8988T (cell line): ENCODE results near the gene PWWP3B.
"Not testable (repeated sequence)": the region's sequence is repeated elsewhere in the genome, so short reads cannot be mapped to it uniquely, and the experiment has no call there.

Experiments
- DNase-seq: peaks from one replicate; pipeline ENCODE4 v3.0.0; 2011

PWWP3B gene

DNA sequence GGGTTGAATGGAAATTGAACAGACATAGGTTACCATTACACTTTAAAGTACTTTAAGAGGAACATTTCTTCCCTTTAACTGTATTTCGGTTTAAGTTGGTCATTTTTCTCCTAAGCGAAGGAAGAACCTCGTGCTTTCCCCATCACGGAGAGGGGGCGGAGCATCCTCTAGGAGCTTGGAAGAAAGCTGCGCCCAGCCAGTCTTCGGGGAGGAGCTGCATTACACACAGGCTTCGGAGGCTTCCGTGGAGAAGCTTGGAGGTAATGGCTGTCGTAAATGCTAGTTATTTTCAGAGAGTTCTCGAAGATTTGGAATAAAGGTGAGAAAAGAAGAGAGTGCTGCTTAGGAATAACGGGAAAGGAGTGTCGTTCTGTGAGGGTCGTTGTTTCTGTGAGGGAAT is at the start of gene PWWP3B:
Gene PWWP3B, plus strand, starts transcription at position 199 of the 400 bp plus-strand sequence. CDS start 37,128 bp downstream, outside the sequence.
- DNase-seq, result no peak

DNA sequence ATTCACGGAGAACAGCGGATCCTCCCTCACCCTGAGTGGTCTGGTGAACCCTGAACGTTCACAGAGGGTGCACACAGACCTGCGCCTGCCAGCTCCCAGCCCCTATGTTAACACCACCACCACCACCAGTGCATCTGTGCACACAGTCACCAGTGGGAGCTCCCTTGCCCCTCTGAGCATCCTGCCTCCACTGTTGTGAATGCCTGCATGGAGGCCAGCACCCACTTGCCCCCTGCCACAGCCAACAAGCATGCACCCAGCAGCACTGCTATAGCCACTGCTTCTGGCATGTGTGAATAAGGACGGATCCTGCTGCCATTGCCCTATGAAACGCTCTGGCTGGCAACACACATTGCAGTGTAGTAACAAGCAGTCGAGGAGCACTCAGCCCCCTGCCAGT is 29.1 kb upstream of the PWWP3B start:
- DNase-seq, result no peak

DNA sequence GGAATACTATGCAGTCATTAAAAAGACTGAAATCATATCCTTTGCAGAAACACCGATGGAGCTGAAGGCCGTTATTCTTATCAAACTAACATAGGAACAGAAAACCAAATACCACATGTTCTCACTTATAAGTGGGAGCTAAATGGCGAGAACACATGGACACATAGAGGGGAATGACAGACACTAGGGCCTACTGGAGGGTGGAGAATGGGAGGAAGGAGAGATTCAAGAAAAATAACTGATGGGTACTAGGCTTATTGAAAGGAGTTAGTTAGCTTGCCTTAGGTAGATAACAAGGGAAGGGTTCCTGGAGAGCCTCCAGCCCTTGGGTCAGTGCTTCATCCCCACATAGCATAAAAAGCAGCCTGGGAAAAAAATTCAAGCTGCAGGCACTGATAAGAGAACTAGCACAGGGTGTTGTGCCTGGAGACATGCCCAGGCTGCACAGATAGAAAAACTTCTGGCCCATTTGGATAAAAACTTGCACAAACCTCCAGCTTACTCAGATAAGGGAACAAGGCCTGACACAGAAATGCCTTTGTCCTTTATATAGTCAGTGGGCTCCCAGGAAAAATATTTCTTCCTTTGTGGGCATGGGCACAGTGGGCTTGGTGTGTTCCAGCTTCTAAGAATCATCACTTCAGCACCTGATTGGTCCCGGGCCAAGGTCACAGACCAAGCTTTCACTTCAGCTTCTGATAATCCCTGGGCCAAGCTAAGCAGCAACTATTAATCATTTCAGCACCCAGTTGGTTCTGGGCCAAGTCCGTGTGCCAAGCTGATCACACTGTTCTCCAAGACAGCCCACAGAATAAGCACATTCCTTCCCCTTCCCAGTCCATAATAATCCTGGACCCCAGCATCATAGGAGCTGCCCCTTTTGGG is 23.1 kb upstream of the PWWP3B start:
- no peak for DNase-seq

DNA sequence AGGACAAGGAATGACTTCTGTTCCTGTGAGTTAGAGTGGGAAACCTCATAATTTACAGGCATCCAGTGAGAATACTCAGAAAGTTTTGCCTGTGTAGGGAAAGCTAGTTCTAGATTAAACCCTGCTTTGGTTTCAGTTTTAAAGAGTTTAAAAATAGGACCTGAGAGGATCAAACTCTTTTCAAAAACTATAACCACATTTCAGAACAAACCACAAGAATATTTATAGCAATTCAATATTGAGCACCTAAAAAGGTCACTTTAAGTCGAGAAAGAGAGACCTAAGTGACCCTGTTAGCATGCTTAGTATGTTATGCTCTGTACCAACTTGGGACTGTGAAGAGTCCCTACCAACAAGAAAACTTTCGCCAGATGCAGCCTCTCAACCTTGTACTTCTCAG is 17.4 kb upstream of the PWWP3B start:
- DNase-seq, result no peak

DNA sequence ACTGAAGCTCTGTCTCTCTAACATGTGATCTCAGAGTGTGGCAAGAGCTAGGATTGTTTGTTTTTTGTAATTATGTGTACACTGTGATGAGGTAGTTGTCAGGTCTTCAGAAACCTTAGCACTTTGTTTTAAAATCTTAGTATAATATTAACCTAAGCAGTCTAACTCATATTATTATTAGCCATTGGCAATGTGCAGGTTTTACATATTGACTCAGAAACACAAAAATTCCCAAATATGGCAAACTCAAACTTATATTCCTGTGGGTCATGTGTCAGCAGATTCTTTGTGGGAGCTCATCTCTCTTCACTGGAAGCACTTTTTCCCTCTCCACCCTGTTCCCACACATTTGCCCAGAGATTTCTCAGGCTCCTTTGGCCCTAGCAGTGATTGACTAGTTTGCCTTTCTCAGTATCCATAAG is 8.2 kb upstream of the PWWP3B start:
- DNase-seq, result no peak

DNA sequence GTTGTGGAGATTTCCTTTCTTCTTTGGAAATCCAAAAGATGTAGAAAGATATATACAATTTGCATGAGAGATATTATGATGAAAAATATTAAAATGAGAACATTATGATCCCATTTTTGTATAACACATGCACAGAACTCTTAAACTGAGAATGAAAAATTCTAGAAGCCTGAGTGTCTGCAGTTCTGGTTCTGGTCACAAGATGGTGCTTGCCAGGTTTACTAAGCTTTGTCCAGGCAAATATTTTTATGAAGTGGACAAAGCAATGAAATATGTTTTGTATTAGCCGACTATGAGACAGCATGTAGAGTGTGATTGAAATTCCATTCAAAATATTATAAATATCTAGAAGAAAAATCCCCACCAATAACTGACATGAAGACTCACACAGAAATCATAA is 2.2 kb downstream of the PWWP3B start:
- DNase-seq, result no peak

DNA sequence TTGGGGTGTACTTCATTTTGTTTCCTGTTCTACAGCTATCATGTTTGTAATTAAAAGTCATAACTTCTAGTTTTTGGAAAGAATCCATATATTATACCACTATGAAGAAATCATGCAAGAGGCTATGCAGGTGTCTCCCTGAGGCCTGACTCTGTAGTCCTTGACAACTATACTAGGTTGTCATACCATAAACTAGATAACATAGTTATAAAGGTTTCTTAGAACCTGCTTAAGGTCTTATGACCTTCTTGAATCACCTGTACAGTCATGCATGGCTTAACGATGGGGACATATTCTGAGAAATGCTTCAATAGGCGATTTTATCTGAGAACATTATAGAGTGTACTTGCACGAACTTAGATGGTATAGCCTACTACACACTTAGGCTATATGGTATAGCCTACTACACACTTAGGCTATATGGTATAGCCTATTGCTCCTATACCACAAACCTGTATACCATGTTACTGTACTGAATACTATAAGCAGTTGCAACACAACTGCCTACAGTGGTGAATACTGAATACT is 3.3 kb downstream of the PWWP3B start:
- no peak for DNase-seq

DNA sequence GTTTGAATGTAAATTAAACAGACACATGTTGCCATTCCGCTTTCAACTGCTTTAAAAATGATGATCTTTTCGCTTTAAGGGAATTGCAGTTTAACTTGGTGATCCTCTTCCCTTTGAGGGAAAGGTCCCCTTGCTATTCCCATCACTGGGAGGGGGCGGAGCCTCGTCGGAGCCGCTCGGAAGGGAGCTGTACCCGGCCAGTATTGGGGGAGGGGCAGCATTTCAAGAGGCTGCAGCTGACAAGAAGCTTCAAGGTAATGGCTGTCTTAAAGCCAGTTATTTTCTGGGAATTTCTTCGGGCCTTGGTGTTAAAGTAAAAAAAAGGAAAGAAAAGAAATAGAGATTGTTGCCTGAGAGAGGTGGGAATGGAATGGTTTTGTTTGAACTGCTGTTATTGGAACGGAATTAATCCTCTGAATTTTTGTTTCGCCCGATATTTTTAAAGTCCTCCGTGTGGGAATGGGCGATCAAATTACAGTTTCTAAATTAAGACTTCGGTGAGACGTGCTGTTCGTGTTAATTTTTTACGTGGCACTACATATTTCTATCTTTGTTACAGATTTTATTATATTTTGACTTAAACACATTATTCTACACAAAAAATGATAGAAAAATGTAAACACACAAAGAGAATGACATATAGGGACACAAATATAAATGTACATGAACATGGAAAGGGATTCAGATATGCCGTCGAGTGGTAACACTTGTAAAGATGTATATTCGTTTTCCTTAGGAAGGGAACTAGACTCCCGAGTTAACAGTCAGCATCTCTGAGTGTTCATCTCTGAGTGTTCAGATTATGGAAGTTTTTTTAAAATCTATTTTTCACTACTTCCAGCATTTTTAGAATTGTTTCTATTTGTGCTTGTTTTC is 9.2 kb downstream of the PWWP3B start:
- DNase-seq, result no peak

DNA sequence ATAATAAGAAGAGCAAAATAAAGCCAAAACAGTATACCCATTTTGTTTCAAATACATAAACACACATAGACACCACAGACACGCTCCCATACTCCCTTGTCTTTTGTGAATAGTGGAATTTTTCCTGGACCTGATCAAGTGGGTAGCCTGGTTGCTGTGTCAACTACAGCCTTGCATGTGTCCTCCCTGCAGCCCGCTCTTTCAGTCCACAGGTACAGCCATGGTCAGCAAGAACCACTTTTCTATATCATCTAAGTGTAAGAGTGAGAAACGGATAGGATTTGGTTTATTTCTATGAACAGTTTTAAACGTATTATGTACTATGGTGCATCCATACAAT is 9.8 kb downstream of the PWWP3B start:
- no peak for DNase-seq

DNA sequence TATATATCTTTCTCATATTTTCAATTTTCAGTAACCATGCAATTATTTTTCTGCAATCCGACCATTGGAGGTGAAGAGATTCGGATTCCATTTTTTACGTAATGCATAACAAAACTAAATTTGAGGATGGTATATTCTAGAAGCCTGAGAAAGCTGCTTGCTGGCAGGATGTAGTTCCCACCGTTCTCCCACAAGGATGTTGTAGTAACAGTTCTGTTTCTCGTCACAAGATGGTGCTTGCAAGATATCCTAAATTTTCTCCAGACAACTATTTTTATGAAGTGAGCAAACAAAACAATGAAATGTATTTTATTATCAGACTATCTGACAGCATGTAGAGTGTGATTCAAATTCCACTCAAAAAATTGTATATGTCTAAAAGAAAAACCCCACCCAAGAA is 10.7 kb downstream of the PWWP3B start:
- no peak for DNase-seq

DNA sequence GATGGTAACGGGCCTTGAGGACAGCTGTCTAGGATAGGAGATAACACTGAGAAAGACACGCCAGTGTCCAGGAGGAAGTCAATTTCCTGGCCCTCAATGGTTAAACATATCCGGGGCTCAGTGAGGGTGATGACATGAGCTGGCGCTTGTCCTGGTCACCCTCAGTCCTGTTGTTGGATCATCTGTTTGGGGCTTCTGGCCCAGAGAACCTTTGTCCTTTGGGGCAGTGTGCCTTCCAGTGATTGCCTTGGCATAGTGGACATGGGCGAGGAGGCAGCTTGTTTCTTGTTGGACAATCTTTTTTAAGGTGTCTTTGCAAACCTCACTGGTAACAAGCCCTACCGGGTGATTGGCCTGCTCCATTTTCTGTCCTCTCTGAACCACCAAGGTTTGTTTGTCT is 15.6 kb downstream of the PWWP3B start:
- DNase-seq, result not testable (repeated sequence)

DNA sequence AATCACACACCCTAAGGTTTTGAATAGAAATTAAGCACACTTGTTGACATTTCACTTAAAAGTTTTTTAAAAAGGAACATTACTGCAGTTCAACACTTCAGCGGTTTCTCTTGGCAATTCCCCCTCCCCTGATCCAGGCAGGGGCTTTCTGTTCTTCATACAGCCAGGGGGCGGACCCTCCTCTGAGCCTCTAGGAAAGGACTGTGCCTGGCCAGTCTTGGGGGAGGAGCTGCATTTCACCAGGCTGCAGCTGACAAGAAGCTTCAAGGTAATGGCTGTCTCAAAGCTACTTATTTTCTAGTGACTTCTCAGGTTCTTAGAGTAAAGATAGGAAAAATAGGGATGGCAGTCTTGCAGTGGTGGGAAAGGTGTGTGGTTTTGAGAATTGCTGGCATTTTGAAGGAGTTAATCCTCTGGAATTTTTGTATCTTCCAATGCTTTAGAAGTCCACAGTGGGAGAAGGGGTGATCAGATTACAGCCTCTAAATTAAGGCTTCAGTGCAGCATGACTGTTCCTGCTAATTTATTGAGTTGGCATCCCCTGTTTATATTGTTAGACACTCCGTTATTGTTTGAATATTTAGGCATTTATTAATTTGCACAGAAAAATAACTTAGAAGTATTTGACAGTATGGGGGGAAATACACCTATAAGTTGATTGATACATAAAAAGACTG is 33.5 kb downstream of the PWWP3B start:
- no peak for DNase-seq

DNA sequence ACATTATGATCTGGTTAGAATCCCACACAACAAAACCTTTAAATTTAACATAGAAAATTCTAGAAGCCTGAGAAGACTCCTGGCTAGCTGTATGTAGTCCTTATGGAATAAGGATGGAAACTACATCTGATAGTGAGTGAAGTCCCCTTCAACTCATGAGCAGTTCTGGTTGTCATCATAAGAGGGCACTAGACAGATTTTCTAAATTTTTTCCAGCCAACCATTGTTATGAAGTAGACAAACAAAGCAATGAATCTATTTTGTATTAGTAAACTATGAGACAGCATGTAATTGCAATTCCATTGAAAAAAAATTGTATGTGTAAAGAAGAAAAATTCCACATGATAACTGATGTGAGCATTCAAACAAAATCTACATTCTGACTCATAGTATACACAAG is 35.2 kb downstream of the PWWP3B start:
- no peak for DNase-seq

DNA sequence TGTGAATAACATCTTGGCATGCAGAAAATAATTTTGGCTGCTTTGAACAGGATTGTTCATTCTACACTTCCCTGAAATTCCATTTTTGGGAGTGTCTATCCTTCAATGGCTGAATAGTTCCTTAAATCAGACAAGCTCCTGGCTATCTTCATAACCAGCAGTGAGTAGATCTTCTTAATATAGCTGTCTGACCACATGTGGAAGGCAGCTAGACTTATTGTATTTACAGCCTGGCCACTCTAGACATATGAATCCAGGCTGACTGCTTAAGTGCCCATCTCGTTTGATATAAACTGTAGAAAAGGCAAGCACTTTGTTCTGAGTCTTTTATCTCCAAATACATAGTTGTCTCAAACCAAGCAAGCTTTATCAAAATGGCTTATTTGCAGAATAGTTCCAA is 40.0 kb downstream of the PWWP3B start:
- no peak for DNase-seq
